DOHH2 (cell line): ENCODE results near the gene SLC35E2B.
"Not testable (repeated sequence)": the region's sequence is repeated elsewhere in the genome, so short reads cannot be mapped to it uniquely, and the experiment has no call there.

Source experiments
- CTCF ChIP-seq: fragments of 200-600 bp; sonication (generic); IDR thresholded peaks from one replicate; pipeline ENCODE4 v1.5.1; 2014; ENCODE audit warnings: antibody characterized with exemption, mild to moderate bottlenecking, low read depth, low read length; ENCODE audit not compliant: poor library complexity, severe bottlenecking
- EZH2phosphoT487 ChIP-seq: fragments of 200-600 bp; sonication (generic); IDR thresholded peaks from 2 replicates; pipeline ENCODE4 v1.6.1; 2017; ENCODE audit warnings: borderline replicate concordance, mild to moderate bottlenecking, antibody characterized with exemption, low read length, moderate library complexity, mixed read lengths

- TF ChIP-seq CTCF, EZH2phosphoT487: not testable (repeated sequence)
Measured at GRCh38 chr1:1662830-1663560, 29.6 kb downstream of the SLC35E2B start.
